ENCODE measurements around the gene NWD2.

NWD2 gene

DNA sequence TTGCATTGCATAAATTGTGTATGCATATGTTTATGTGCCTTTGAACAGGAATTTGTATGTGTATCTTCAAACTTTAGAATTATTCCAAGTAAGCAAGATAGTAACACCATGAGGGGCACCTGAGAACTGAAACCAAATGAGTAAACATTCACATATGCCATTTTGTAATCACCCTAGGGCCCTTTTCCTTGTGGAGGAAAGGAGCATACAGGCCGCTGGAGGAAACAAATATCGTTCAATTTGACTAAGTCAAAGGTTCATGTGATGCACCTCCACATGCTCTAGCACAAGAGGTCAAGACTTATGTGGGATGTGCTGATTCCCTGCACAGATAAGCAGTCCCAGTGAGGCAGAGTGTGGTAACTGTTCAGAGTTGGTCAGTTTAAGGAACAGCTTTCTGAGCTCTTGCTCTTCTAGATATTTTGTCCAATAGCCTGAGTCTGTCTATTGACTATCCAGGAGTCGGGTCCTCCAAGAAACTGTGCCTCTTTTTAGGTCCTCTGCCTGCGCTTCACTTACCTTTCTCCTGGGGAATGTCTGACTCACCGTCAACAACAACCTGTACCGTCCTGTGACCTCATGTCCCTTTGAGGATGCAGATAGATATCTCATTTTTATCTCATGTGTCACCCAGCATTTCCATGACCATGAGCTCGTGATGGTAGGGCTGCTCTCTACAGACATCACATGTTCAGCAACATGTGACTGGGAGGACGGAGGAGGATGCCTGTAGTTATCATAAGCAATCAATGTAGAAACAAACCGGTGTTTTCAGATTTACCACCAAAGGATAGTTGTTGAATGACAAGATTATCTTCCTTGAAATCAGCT, 196.9 kb downstream of the NWD2 start:
- no peak for DNase-seq

DNA sequence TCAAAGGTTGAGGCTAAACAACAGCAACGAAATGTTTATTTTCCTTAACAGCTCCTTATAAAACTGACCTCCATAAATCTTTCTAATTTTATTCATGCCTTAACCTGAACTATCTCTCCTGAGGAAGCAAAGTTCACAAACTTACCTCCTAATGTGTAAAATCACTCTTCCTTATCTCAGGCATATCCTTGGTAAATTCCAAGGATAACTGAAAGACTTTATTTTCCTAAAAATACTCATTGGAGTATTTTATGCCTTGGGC, 197.4 kb downstream of the NWD2 start:
- no peak for DNase-seq

DNA sequence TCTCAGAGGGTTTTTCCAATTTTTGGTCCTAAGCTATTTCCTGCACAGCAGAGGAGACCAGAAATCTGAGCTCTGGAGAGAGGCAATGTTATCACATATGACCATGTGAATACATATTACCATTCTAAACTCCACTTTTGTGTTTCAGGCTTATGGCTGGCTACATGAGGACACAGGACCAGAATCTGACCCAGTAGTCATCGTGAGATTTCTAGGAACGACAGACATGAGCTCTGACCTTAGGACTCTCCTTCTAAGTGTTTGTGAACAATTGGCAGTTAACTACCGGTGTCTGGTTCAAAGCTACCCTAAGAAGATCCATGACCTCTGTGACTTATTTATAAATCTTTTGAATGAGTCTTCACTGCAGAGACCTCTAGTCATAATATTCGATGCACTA, 198.6 kb downstream of the NWD2 start:
- no peak for DNase-seq

DNA sequence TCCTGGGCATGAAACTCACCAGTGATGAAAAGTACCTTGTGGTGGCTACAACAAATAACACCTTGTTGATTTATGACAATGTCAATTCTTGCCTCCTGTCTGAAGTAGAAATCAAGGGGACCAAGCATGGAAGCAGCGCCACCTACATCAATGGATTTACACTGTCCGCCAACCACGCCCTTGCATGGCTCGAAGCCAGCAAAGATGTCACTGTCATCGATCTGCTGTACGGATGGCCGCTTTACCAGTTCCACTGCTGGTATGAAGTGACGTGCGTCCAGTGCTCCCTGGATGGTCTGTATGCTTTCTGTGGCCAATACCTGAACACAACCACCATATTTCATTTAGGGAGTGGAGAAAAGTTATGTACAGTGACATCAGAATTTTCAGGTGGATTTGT, 200.5 kb downstream of the NWD2 start:
- DNase-seq = no peak

- DNase-seq = no peak
These were observed 201.5 kb downstream of the NWD2 start for GRCh38 chr4:37446016-37446415.

DNA sequence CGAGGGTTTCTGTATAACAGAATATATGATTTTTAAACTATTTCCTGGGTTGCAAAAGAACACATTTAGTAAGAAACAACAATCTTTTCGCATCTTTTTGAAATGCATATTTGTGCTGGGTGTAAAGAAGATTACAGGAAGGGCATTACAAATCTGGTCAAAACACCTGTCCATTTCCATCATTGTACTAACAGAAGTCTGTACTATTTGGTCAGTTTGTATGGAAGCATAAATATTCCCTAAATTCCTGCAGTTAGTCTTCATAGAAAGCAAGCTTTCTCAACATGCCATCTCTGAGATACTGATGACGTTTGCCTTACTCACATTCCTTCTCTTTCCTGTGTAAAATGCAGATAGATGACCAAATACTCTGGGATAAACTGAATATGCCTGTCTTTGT, 203.3 kb downstream of the NWD2 start:
- no peak for DNase-seq

- no peak for DNase-seq
These were observed 205.8 kb downstream of the NWD2 start for GRCh38 chr4:37450309-37450708.

- no peak for DNase-seq
These were observed 206.4 kb downstream of the NWD2 start for GRCh38 chr4:37450911-37451310.

- DNase-seq = no peak
These were observed 207.1 kb downstream of the NWD2 start for GRCh38 chr4:37451656-37452055.

GRCh38 chr4:37452952-37453280, 208.4 kb downstream of the NWD2 start:
- DNase-seq = no peak

DNA sequence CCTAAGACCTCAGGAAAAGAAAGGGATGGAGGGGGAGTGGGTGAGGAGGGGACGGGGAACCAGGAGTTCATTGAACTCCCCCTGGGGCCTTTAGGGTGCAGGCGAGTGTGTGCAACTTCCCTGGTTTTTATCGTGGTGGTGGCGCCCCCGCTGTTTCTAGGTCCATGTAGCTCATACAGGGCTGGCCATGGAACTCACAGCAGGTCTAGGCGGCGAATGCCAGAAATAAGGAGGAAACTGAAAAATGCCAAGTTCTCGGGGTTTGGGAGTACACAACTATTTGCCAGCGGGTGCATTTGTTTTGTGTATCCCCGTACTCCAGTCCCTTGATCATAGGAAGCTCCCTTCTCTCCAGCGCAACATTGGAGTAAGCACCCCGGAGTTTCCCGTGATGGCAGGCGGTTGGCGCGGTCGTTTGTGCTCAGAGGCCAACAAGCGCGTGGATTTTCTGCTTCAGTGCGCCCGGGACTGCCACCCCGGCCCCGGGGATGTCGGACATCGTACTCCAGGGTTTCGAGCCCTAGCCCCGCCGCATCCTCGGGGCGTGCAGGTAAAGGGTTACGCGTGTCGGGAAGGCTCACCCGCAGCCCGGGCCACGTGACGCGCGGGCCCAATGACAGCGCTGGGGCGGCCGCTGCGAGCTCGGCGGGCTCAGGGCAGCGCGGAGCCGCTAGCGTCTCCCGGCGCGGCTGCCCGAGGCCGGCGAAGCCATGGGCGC, 208.9 kb downstream of the NWD2 start:
- DNase-seq = peak; percentile 77

GRCh38 chr4:37453999-37454800, 209.7 kb downstream of the NWD2 start:
- DNase-seq = no peak

GRCh38 chr4:37455301-37456131, 211.0 kb downstream of the NWD2 start:
- no peak for DNase-seq

GRCh38 chr4:37461801-37462200, 217.3 kb downstream of the NWD2 start:
- DNase-seq = no peak

DNA sequence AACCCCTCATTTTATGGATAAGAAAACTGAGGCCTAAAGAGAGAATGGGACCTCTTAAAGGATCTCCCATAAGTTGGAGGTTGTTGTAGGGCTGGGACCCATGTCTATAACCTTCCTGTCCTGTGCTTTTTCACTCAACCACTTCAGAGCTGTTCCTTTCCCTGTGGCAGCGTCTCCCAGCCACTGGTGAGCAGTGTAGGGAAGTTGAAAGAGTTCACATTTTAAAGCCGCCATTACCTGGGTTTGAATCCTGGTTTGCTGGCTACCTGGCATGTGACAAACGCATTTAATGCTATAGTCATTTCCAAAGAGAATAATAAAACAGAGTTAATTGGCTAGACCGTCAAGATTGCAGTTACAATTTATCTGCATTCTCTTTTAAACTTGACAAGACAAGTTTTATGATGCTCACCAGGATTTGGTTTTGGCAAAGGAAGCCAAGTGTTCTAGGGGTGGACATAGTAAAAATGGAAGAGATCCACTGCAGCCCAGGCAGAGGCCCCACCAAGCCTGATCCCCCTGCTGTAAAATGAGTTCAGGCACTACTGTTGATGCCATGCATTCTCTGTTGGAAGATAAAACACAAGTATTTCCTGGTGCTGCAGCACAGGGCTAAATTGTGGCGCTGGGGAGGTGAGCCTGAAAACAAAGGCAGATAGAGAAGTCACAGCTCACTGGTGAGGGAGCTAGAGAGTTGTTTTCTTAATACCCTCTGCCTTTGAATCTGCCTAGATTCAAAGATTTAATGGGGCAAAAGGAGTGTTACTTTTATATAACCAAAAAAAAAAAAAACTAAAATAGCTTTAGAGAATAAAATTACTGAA, 218.7 kb downstream of the NWD2 start:
- no peak for DNase-seq

- DNase-seq = no peak
These were observed 220.0 kb downstream of the NWD2 start for GRCh38 chr4:37464373-37465128.

DNA sequence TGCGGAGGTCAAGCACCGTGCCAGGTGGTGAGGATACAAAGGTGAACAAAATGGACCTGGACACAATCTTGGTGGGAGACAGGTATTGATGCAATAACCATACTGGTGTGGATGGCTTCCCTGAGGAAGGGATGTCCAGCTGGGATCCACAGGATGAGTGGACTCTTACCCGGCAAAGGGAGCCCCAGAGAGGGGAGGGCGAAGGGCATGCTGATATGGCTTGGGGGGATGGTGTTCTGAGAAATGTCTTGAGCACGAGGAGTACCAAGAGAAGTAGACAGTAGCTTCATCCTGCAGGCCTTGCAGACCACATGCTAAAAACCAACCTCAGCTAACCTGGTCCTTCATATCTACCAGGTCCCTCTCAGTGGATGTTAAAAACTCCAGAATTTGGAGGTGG, 220.8 kb downstream of the NWD2 start:
- no peak for DNase-seq

DNA sequence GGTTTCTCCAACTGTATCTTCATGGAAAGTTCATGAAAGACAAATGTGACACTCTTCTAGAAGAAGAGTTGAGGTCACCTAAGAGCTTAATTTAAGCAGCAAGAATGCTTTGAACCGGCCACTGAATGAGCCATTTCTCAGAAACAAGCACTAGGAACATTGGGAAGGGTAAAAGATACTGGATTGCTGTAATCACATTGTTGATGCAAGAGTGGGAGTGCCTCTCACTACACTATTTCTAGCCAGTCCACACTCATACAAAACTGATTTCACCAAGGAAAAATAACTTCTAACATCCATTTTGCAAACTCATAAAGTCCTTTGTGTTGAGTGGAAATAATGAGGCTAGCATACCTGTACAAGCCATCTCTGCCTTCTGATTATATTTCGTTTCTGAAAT, 221.3 kb downstream of the NWD2 start:
- no peak for DNase-seq

DNA sequence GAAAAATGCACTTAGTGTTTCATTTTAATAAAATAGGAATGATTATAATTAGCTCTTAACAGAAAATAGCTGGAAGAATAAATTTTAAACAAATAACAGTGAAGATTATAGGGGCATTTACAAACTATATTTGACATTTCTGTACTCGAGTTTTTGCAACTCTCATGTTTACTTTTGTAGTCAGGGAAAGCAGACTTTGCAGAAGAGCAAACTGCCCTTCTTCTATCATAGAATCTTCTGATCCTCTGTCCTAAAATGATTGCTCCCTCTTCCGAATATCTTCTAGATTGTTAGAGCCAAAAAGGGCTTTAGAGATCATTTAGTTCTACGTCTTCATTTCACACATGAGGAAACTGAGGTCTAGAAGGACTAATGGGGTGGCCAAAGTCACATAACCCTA, 222.7 kb downstream of the NWD2 start:
- DNase-seq = no peak

DNA sequence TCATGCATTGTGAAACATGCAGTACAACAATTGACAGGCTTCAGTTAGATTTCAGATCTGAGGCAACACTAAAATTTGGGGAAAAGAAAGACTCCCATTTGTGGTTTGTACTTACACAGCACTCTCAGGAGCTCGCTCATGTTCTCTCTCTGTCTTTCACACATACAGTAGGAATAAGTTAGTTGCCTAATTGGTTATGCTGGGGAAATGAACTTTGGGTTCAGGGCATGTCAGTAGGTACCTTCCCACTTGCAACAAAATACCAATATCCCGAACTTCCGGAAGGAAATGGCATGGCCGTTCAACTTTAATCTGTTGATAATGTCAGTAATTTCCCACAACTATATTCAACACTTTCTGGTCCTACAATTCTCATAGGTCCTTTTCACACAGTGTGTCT, 223.3 kb downstream of the NWD2 start:
- DNase-seq = no peak

GRCh38 chr4:37469286-37469685, 224.7 kb downstream of the NWD2 start:
- DNase-seq = no peak

All from right forelimb (tissue), 1 donor.